ENCODE data around the gene FGF22.

DNA sequence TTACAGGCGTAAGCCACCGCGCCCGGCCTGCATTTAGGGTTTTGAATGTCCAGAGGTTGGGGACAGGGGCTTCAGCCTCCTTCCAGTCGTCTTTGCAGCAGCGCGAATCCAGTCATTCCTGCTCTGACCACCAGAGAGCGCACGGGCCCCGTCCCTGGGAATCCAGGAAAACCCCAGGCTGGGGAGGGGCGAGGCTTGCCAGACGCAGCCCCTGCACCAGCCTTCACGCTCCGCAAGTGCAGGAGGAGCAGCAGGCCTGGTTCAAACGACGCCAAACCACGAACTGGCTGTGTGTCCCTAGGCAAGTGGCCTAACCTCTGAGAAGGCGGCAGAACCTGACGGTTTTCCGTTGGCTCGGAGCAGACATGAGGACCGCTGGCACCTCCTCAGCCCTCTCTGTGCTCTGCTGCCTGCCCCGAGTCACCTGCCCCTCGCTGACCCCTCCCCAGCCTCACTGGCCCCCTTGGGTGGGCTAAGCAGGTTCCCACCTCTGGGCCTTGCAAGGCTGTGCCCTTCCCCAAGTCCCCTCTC is 25.3 kb downstream of the FGF22 start:
- peak; percentile 97 for TF ChIP-seq SMC3 (IDR thresholded peaks at IDR 0.05; ENCODE audit: low read depth, low read length)
- TF ChIP-seq, protein P1, sequence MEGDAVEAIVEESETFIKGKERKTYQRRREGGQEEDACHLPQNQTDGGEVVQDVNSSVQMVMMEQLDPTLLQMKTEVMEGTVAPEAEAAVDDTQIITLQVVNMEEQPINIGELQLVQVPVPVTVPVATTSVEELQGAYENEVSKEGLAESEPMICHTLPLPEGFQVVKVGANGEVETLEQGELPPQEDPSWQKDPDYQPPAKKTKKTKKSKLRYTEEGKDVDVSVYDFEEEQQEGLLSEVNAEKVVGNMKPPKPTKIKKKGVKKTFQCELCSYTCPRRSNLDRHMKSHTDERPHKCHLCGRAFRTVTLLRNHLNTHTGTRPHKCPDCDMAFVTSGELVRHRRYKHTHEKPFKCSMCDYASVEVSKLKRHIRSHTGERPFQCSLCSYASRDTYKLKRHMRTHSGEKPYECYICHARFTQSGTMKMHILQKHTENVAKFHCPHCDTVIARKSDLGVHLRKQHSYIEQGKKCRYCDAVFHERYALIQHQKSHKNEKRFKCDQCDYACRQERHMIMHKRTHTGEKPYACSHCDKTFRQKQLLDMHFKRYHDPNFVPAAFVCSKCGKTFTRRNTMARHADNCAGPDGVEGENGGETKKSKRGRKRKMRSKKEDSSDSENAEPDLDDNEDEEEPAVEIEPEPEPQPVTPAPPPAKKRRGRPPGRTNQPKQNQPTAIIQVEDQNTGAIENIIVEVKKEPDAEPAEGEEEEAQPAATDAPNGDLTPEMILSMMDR (conservative IDR thresholded peaks at IDR 0.05; ENCODE audit: low read depth, low read length) = peak; percentile 94
- no peak for TF ChIP-seq RCOR1 (IDR thresholded peaks at IDR 0.05; ENCODE audit: insufficient replicate concordance, low read length)
- no peak for TF ChIP-seq POLR2A (IDR thresholded peaks at IDR 0.05; ENCODE audit: low read depth, low read length)

Measured in IMR-90 (cell line).